Stimulated activated naive CD8-positive, alpha-beta T cell treated with anti-CD3 and anti-CD28 coated beads, Interleukin-15, amount 100 ng/mL, for 72 hours (primary cell): ENCODE measurements around the gene ANXA4.
A peak's percentile ranks its signal among the peaks of the same experiment; 100 is the strongest.

Experiments used
- ATAC-seq: fragments of 150-1000 bp; cut with Tn5 transposase; 2 replicates; pipeline ENCODE4 v1.10.0; 2021; ENCODE audit warnings: mild to moderate bottlenecking, moderate library complexity
- DNase-seq, 2 donors: peaks; one replicate each; pipeline ENCODE4 v3.0.0; 2021 to 2022
- H3K27ac Mint-ChIP-seq, 2 donors: one replicate each; pipeline ENCODE4 v1.8.0; 2022; ENCODE audit warnings: mild to moderate bottlenecking in 2 of 2, mixed read lengths in 2 of 2, moderate library complexity in 2 of 2
- H3K27me3 Mint-ChIP-seq: one replicate; pipeline ENCODE4 v1.8.0; 2022; ENCODE audit warnings: mixed read lengths
- H3K4me1 Mint-ChIP-seq: one replicate; pipeline ENCODE4 v1.8.0; 2022; ENCODE audit warnings: mild to moderate bottlenecking, mixed read lengths
- H3K4me3 Mint-ChIP-seq, 2 donors: one replicate each; pipeline ENCODE4 v1.8.0; 2022; ENCODE audit warnings: mild to moderate bottlenecking in 2 of 2, mixed read lengths in 2 of 2, moderate library complexity in 1 of 2
- H3K9me3 Mint-ChIP-seq, 2 donors: one replicate each; pipeline ENCODE4 v1.8.0; 2022; ENCODE audit warnings: mixed read lengths in 2 of 2

ANXA4 gene

GRCh38 chr2:69774984-69775982 lies 33.3 kb downstream of the ANXA4 start:
- Mint-ChIP-seq H3K4me1 (peaks cover 51% of the 10 kb centered on the region), H3K4me3 (peak overlapping the region; percentile 52), H3K9me3 (no peaks in the 10 kb centered on the region), H3K27ac (peak overlapping the region in 1 of 2 donors; percentile 59), H3K27me3 (no peaks in the 10 kb centered on the region)
- peak; percentile 30 to 36 for DNase-seq
- peak; percentile 92 for ATAC-seq

GRCh38 chr2:69776886-69777785 lies 35.2 kb downstream of the ANXA4 start:
- no peak for ATAC-seq
- DNase-seq = no peak
- Mint-ChIP-seq H3K9me3 (no peaks in the 10 kb centered on the region), H3K27me3 (no peaks in the 10 kb centered on the region), H3K27ac (no peak overlapping the region), H3K4me3 (no peak overlapping the region), H3K4me1 (peaks cover 44% of the 10 kb centered on the region)

DNA sequence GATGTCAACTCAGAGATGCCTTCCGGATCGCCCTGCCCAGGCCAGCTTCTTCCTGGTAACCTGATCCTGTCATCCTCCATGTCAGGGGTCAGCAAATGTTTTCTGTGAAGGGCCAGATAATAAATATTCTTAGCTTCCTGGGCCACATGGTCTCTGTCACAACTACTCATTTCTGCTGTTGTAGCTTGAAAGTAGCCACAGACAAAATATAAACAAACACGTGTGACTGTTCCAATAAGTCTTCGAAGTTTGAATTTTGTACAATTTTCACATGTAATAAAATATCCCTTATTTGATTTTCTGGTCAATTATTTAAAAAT lies 35.8 kb downstream of the ANXA4 start:
- Mint-ChIP-seq H3K27ac (no peak overlapping the region), H3K4me1 (peaks cover 39% of the 10 kb centered on the region), H3K9me3 (no peaks in the 10 kb centered on the region), H3K4me3 (no peak overlapping the region), H3K27me3 (no peaks in the 10 kb centered on the region)
- no peak for DNase-seq
- ATAC-seq = no peak

GRCh38 chr2:69779258-69780001 lies 37.5 kb downstream of the ANXA4 start:
- Mint-ChIP-seq H3K27ac (no peak overlapping the region), H3K4me3 (no peak overlapping the region), H3K4me1 (peaks cover 22% of the 10 kb centered on the region), H3K27me3 (no peaks in the 10 kb centered on the region), H3K9me3 (no peaks in the 10 kb centered on the region)
- no peak for DNase-seq
- ATAC-seq = no peak

DNA sequence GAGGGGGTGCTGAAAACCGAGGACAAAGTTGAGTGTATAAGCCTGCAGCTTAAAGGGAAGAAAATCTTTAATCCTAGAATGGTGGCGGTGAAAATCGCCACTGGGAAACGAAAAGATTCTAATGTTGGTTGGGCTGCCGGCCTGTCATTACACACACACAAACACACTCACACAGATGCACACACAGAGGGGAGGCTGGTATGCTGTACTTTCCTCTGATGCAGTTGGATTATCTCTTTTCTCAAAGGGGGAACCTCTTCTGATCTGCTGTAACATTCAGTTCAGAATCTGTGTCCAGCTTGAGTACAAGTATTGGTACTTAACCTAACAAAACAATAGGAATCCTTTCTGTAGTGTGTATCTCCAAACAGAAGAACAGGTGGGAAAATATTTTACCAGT lies 39.0 kb downstream of the ANXA4 start:
- Mint-ChIP-seq H3K27ac (no peak overlapping the region), H3K4me1 (peaks cover 9% of the 10 kb centered on the region)

GRCh38 chr2:69781321-69782248 lies 39.7 kb downstream of the ANXA4 start:
- no peak overlapping the region for H3K27ac Mint-ChIP-seq
- DNase-seq (no peak), ATAC-seq (no peak)
- no peaks in the 10 kb centered on the region for H3K27me3 Mint-ChIP-seq
- H3K9me3 Mint-ChIP-seq = no peaks in the 10 kb centered on the region
- peaks cover 9% of the 10 kb centered on the region for H3K4me1 Mint-ChIP-seq
- H3K4me3 Mint-ChIP-seq = no peak overlapping the region

More for the DNA sequence above, 39.0 kb downstream of the ANXA4 start:
- Mint-ChIP-seq H3K9me3 (no peaks in the 10 kb centered on the region), H3K27me3 (no peaks in the 10 kb centered on the region), H3K4me3 (no peak overlapping the region)
- DNase-seq (no peak), ATAC-seq (no peak)

DNA sequence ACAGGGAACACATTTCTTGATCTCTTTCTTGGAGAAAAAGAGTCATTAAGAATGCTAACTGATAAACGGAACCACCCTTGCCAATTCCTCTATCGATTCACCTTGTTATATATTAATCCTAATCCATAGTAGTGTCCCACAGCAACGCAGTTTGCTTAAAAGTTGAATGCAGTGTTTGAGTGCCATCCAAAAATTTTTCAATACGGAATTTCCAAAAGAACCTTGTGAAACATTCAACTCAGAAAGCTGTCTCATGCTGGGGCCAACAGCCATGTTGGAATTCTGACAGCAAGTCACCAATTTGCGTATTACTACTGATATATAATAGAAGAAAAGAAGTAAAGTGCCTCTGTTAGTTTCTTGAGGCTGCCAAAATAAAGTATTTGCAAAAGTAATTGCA lies 42.3 kb downstream of the ANXA4 start:
- Mint-ChIP-seq H3K4me1 (peaks cover 10% of the 10 kb centered on the region), H3K4me3 (no peak overlapping the region), H3K9me3 (no peaks in the 10 kb centered on the region), H3K27me3 (peaks cover 6% of the 10 kb centered on the region), H3K27ac (no peak overlapping the region)
- DNase-seq (no peak), ATAC-seq (no peak)

DNA sequence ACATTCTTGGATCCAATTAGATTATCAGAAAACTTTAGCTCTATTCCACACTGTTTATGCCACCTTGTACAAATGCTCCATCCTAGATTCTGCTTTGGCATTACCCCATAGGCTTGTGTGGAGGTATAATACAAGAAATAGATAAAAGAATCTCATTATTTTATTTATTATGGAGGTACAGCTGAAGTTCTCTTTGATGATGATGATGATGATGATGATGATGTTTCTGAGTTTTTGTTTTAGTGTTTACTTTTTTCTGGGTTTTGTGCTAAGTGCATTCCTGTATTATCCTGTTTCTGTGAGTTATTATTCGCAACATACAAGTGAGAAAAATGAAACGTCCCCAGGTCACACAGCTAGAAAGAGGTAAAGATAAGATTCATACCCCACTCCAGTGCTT lies 43.4 kb downstream of the ANXA4 start:
- no peak overlapping the region for H3K4me3 Mint-ChIP-seq
- H3K9me3 Mint-ChIP-seq = no peaks in the 10 kb centered on the region
- no peak for DNase-seq
- ATAC-seq = no peak
- peaks cover 14% of the 10 kb centered on the region for H3K4me1 Mint-ChIP-seq
- H3K27me3 Mint-ChIP-seq = peaks cover 6% of the 10 kb centered on the region
- no peak overlapping the region for H3K27ac Mint-ChIP-seq

DNA sequence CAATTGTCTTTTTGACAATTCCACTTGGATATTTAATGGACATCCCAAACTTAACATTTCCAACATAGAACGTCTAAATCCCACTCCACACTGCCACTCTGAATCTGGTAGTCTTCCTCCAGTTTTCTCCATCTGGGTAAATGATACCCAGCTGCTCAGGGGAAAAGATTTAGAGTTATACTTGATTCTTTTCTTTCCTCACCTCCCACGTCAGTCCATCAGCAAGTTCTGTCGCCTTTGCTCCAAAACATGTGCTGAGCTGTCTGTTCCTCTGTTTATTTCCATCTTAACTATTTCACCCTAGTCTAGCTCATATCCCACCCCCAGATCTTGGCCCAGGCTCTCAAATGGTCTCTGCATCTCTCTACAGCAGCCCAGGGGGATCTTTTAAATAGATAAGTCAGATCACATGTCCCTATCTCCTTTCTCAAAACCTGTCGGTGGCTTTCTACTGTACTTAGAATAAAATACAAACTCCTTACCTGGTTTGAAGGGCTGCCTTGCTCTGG lies 44.2 kb downstream of the ANXA4 start:
- peaks cover 15% of the 10 kb centered on the region for H3K4me1 Mint-ChIP-seq
- H3K27ac Mint-ChIP-seq = peak overlapping the region in 1 of 2 donors; percentile 1
- no peak overlapping the region for H3K4me3 Mint-ChIP-seq
- no peak for ATAC-seq
- no peak for DNase-seq
- H3K27me3 Mint-ChIP-seq = peaks cover 6% of the 10 kb centered on the region
- no peaks in the 10 kb centered on the region for H3K9me3 Mint-ChIP-seq

- Mint-ChIP-seq H3K9me3 (no peaks in the 10 kb centered on the region), H3K4me1 (peaks cover 15% of the 10 kb centered on the region), H3K4me3 (no peak overlapping the region), H3K27ac (no peak overlapping the region), H3K27me3 (peaks cover 6% of the 10 kb centered on the region)
- DNase-seq (no peak), ATAC-seq (no peak)
Observed at GRCh38 chr2:69789175-69789721, 47.3 kb downstream of the ANXA4 start.

- peak overlapping the region; percentile 57 to 74 for H3K4me3 Mint-ChIP-seq
- H3K27me3 Mint-ChIP-seq = peaks cover 6% of the 10 kb centered on the region
- H3K9me3 Mint-ChIP-seq = no peaks in the 10 kb centered on the region
- peak overlapping the region in 1 of 2 donors; percentile 59 for H3K27ac Mint-ChIP-seq
- no peak for ATAC-seq
- H3K4me1 Mint-ChIP-seq = peaks cover 15% of the 10 kb centered on the region
- no peak for DNase-seq
Observed at GRCh38 chr2:69789772-69790600, 48.1 kb downstream of the ANXA4 start.

GRCh38 chr2:69790601-69790959 lies 48.6 kb downstream of the ANXA4 start:
- H3K4me1 Mint-ChIP-seq = peaks cover 15% of the 10 kb centered on the region
- H3K9me3 Mint-ChIP-seq = no peaks in the 10 kb centered on the region
- DNase-seq (no peak), ATAC-seq (no peak)
- H3K4me3 Mint-ChIP-seq = no peak overlapping the region
- H3K27ac Mint-ChIP-seq = no peak overlapping the region
- H3K27me3 Mint-ChIP-seq = peaks cover 6% of the 10 kb centered on the region

DNA sequence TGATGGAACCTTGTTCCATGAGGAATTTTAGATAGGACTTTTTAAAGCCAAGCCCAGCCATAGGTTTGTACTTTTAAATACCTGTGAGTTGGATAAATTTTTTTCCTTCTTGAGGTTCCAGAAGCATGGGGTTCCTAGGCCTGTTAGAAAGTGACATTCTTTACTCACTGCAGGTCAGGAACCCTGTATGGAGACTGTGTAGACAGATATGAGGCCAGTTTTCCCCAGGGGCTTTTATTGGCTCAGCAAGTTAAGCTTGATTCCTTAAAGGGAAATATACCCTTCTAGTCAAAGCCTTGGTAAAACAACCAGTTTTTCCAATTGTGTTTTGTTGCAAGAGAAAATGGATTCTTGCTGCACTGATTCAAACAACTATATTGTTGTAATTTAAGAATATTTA lies 49.1 kb downstream of the ANXA4 start:
- Mint-ChIP-seq H3K4me1 (peaks cover 15% of the 10 kb centered on the region), H3K4me3 (no peak overlapping the region), H3K27me3 (peaks cover 6% of the 10 kb centered on the region), H3K27ac (no peak overlapping the region), H3K9me3 (no peaks in the 10 kb centered on the region)
- no peak for DNase-seq
- no peak for ATAC-seq
